ENCODE measurements around the gene DNAH9.
A peak's percentile ranks its signal among the peaks of the same experiment; 100 is the strongest.

DNAH9 gene

GRCh38 chr17:11598274-11599221 lies at the start of gene DNAH9:
DNAH9 (plus strand) TSS chr17:11598470; CDS start chr17:11598499, 29 bp downstream.
- DNase-seq (ENCODE audit: low read depth in 2 of 2), result peak in 1 of 2 donors; percentile 12

GRCh38 chr17:11550431-11550830 lies 47.8 kb upstream of the DNAH9 start:
- no peak for DNase-seq (ENCODE audit: low read depth in 2 of 2)

GRCh38 chr17:11551442-11551841 lies 46.8 kb upstream of the DNAH9 start:
- DNase-seq (ENCODE audit: low read depth in 2 of 2), result no peak

- DNase-seq (ENCODE audit: low read depth in 2 of 2), result no peak
Observed at GRCh38 chr17:11553135-11553534, 45.1 kb upstream of the DNAH9 start.

- no peak for DNase-seq (ENCODE audit: low read depth in 2 of 2)
Observed at GRCh38 chr17:11554042-11554441, 44.2 kb upstream of the DNAH9 start.

GRCh38 chr17:11554542-11554941 lies 43.7 kb upstream of the DNAH9 start:
- no peak for DNase-seq (ENCODE audit: low read depth in 2 of 2)

- no peak for DNase-seq (ENCODE audit: low read depth in 2 of 2)
Observed at GRCh38 chr17:11555530-11555929, 42.7 kb upstream of the DNAH9 start.

GRCh38 chr17:11557727-11558452 lies 40.4 kb upstream of the DNAH9 start:
- DNase-seq (ENCODE audit: low read depth in 2 of 2), result no peak

- no peak for DNase-seq (ENCODE audit: low read depth in 2 of 2)
Observed at GRCh38 chr17:11558681-11559234, 39.5 kb upstream of the DNAH9 start.

- no peak for DNase-seq (ENCODE audit: low read depth in 2 of 2)
Observed at GRCh38 chr17:11559601-11560000, 38.7 kb upstream of the DNAH9 start.

- no peak for DNase-seq (ENCODE audit: low read depth in 2 of 2)
Observed at GRCh38 chr17:11561281-11561680, 37.0 kb upstream of the DNAH9 start.

GRCh38 chr17:11561702-11562101 lies 36.6 kb upstream of the DNAH9 start:
- no peak for DNase-seq (ENCODE audit: low read depth in 2 of 2)

GRCh38 chr17:11564589-11565380 lies 33.5 kb upstream of the DNAH9 start:
- no peak for DNase-seq (ENCODE audit: low read depth in 2 of 2)

GRCh38 chr17:11565591-11565990 lies 32.7 kb upstream of the DNAH9 start:
- DNase-seq (ENCODE audit: low read depth in 2 of 2), result no peak

GRCh38 chr17:11578998-11579397 lies 19.3 kb upstream of the DNAH9 start:
- no peak for DNase-seq (ENCODE audit: low read depth in 2 of 2)

GRCh38 chr17:11580677-11581076 lies 17.6 kb upstream of the DNAH9 start:
- DNase-seq (ENCODE audit: low read depth in 2 of 2), result no peak

- no peak for DNase-seq (ENCODE audit: low read depth in 2 of 2)
Observed at GRCh38 chr17:11582217-11582616, 16.1 kb upstream of the DNAH9 start.

- no peak for DNase-seq (ENCODE audit: low read depth in 2 of 2)
Observed at GRCh38 chr17:11583306-11583992, 14.8 kb upstream of the DNAH9 start.

GRCh38 chr17:11589716-11590115 lies 8.6 kb upstream of the DNAH9 start:
- no peak for DNase-seq (ENCODE audit: low read depth in 2 of 2)

GRCh38 chr17:11601661-11602060 lies 3.4 kb downstream of the DNAH9 start:
- DNase-seq (ENCODE audit: low read depth in 2 of 2), result no peak

GRCh38 chr17:11608396-11608795 lies 10.1 kb downstream of the DNAH9 start:
- no peak for DNase-seq (ENCODE audit: low read depth in 2 of 2)

Data from stimulated activated CD4-positive, alpha-beta T cell treated with anti-CD3 and anti-CD28 coated beads, Interleukin-1b, Interleukin-23, amount 100 ng/mL, for 4 hours (primary cell).